Caco-2 (cell line): ENCODE data around the gene SLC44A2. TPM values are rescaled to one million over a fixed set of nuclear protein-coding genes. Genes with fewer than 3 reads are reported as not detected.

ENCODE experiments used
- BruUV-seq: library from RNA; stranded (reverse); fragments of 400-500 nt; replicated peaks from 2 replicates; lab custom pipeline; 2021; lab: Mats Ljungman, UMichigan
- CTCF ChIA-PET: fragments of 300-600 bp; sonication (Branson Sonifier 250); formaldehyde crosslinking; loops from one replicate; lab custom pipeline; 2022; ENCODE audit warnings: antibody characterized with exemption; lab: Charles Lee
- POLR2A ChIA-PET: fragments of 300-600 bp; sonication (Branson Sonifier 250); formaldehyde crosslinking; loops from one replicate; lab custom pipeline; 2022; ENCODE audit warnings: antibody characterized with exemption; lab: Charles Lee
- DNase-seq, 2 experiments: peaks; one replicate each; pipeline versions ENCODE4 v3.0.0 to v3.0.0-alpha.2; 2020 to 2022
- H3K27me3 ChIP-seq: replicated peaks from 2 replicates; pipeline ENCODE4 v1.6.0; 2011; ENCODE audit warnings: low read length; ENCODE audit not compliant: control insufficient read depth, insufficient read depth
- H3K36me3 ChIP-seq: 2 replicates; pipeline ENCODE4 v1.5.1; 2011; ENCODE audit warnings: low read length; ENCODE audit not compliant: control insufficient read depth, insufficient read depth
- H3K4me1 ChIP-seq: fragments of 250-450 bp; sonication (Bioruptor Pico); 2 replicates; pipeline ENCODE4 v1.5.1; 2020; ENCODE audit warnings: mild to moderate bottlenecking
- H3K4me3 ChIP-seq: 2 replicates; pipeline ENCODE4 v1.5.1; 2011; ENCODE audit warnings: low read depth, mild to moderate bottlenecking, control low read depth, low read length
- H3K9me3 ChIP-seq: fragments of 250-450 bp; sonication (Bioruptor Pico); 2 replicates; pipeline ENCODE4 v1.5.1; 2020; ENCODE audit warnings: mild to moderate bottlenecking, moderate library complexity
- H3K27ac Mint-ChIP-seq: one replicate; pipeline ENCODE4 v1.8.0; 2022; ENCODE audit warnings: mixed read lengths; ENCODE audit not compliant: unreplicated experiment
- H3K27me3 Mint-ChIP-seq: one replicate; pipeline ENCODE4 v1.8.0; 2022; ENCODE audit warnings: mixed read lengths; ENCODE audit not compliant: insufficient read depth, unreplicated experiment
- H3K36me3 Mint-ChIP-seq: one replicate; pipeline ENCODE4 v1.8.0; 2022; ENCODE audit warnings: mild to moderate bottlenecking, mixed read lengths; ENCODE audit not compliant: insufficient read depth, unreplicated experiment
- H3K4me1 Mint-ChIP-seq: one replicate; pipeline ENCODE4 v1.8.0; 2022; ENCODE audit warnings: low read depth, mixed read lengths; ENCODE audit not compliant: unreplicated experiment
- H3K4me3 Mint-ChIP-seq: one replicate; pipeline ENCODE4 v1.8.0; 2022; ENCODE audit warnings: mild to moderate bottlenecking, moderate library complexity, mixed read lengths; ENCODE audit not compliant: unreplicated experiment
- H3K9me3 Mint-ChIP-seq: one replicate; pipeline ENCODE4 v1.8.0; 2022; ENCODE audit warnings: mixed read lengths; ENCODE audit not compliant: unreplicated experiment
- CTCF ChIP-seq, 2 experiments: fragments of 200-600 bp in 1 of 2; IDR thresholded peaks; 1 replicate in 1 of 2; 2 replicates in 1 of 2; pipeline versions ENCODE4 v1.5.1 to v1.8.0; 2011 to 2022; ENCODE audit warnings: antibody characterized with exemption in 1 of 2, control low read depth in 1 of 2, inconsistent platforms in 1 of 2, low read depth in 1 of 2, low read length in 1 of 2, mild to moderate bottlenecking in 1 of 2, moderate library complexity in 1 of 2; ENCODE audit not compliant: insufficient read depth in 1 of 2, severe bottlenecking in 1 of 2, unreplicated experiment in 1 of 2
- intact Hi-C: fragments of 100-400 bp; cut with micrococcal nuclease; formaldehyde crosslinking; loops from one replicate; pipeline ENCODE4 v1.10.0; 2022; ENCODE audit not compliant: unreplicated experiment
- total RNA-seq: library from RNA; stranded (reverse); gene quantifications from 2 replicates; pipeline ENCODE4 v1.2.3, GENCODE V29; 2022

The SLC44A2 gene
- total RNA-seq, 1 experiment from 2014 or later, result 119 TPM

- no peaks in the 10 kb centered on the region for H3K9me3 ChIP-seq
- Mint-ChIP-seq H3K4me3 (no peak overlapping the region), H3K27ac (no peak overlapping the region), H3K4me1 (peaks cover 11% of the 10 kb centered on the region), H3K9me3 (no peaks in the 10 kb centered on the region), H3K36me3 (no peaks in the 10 kb centered on the region), H3K27me3 (peaks cover 3% of the 10 kb centered on the region)
- no TSS peak for BruUV-seq
- no peaks in the 10 kb centered on the region for H3K36me3 ChIP-seq
- ChIA-PET CTCF (no interaction called here), POLR2A (interaction anchor here (0.5 to 1.0 kb wide), 2 partner anchors 12 to 21 kb away, joined by 3 to 9 read pairs; partner anchors contain the start of gene SLC44A2)
- no peak overlapping the region for H3K4me3 ChIP-seq
- intact Hi-C loops, result no loop called here
- DNase-seq, result no peak
- no peaks in the 10 kb centered on the region for H3K4me1 ChIP-seq
- H3K27me3 ChIP-seq, result no peaks in the 10 kb centered on the region
- no peak for TF ChIP-seq CTCF (IDR thresholded peaks at IDR 0.05; ENCODE audit: insufficient read depth in 1 of 2, low read depth in 1 of 2, low read length in 1 of 2, severe bottlenecking in 1 of 2, unreplicated experiment in 1 of 2)
Measured at GRCh38 chr19:10603873-10604459, 21.4 kb upstream of the SLC44A2 start.

GRCh38 chr19:10604460-10604980 lies 20.8 kb upstream of the SLC44A2 start:
- no peaks in the 10 kb centered on the region for H3K36me3 Mint-ChIP-seq
- ChIA-PET CTCF (no interaction called here), POLR2A (interaction anchor here (0.5 to 1.0 kb wide), 2 partner anchors 12 to 21 kb away, joined by 3 to 9 read pairs; partner anchors contain the start of gene SLC44A2)
- Histone ChIP-seq H3K36me3 (no peaks in the 10 kb centered on the region), H3K27me3 (no peaks in the 10 kb centered on the region), H3K4me3 (no peak overlapping the region), H3K9me3 (no peaks in the 10 kb centered on the region), H3K4me1 (no peaks in the 10 kb centered on the region)
- H3K4me3 Mint-ChIP-seq, result no peak overlapping the region
- TF ChIP-seq CTCF (IDR thresholded peaks at IDR 0.05; ENCODE audit: insufficient read depth in 1 of 2, low read depth in 1 of 2, low read length in 1 of 2, severe bottlenecking in 1 of 2, unreplicated experiment in 1 of 2), result no peak
- H3K9me3 Mint-ChIP-seq, result no peaks in the 10 kb centered on the region
- H3K27me3 Mint-ChIP-seq, result peaks cover 3% of the 10 kb centered on the region
- DNase-seq, result no peak
- intact Hi-C loops, result no loop called here
- peaks cover 11% of the 10 kb centered on the region for H3K4me1 Mint-ChIP-seq
- H3K27ac Mint-ChIP-seq, result no peak overlapping the region
- BruUV-seq, result no TSS peak

DNA sequence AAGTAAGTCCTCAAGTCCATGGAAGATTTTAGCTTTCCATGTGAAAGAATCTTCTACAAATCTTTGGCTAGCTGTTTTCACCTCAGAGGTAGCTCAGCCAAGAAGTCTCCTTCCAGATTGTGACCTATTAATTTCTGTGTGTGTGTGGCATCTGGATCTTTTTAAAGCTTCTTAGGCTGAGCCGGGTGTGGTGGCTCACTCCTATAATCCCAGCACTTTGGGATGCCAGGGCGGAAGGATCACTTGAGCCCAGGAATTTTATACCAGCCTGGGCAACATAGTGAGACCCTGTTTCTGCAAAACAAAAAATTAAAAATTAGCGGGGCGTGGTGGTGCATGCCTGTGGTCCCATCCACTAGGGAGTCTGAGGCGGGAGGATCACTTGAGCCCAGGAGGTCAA lies 13.4 kb upstream of the SLC44A2 start:
- POLR2A ChIA-PET, result no interaction called here
- no peaks in the 10 kb centered on the region for H3K27me3 ChIP-seq
- BruUV-seq, result no TSS peak
- Mint-ChIP-seq H3K9me3 (no peaks in the 10 kb centered on the region), H3K4me3 (no peak overlapping the region), H3K4me1 (no peaks in the 10 kb centered on the region), H3K36me3 (peaks cover 5% of the 10 kb centered on the region), H3K27me3 (no peaks in the 10 kb centered on the region), H3K27ac (no peak overlapping the region)
- intact Hi-C loops, result no loop called here
- no peaks in the 10 kb centered on the region for H3K9me3 ChIP-seq
- H3K4me3 ChIP-seq, result no peak overlapping the region
- TF ChIP-seq CTCF (IDR thresholded peaks at IDR 0.05; ENCODE audit: insufficient read depth in 1 of 2, low read depth in 1 of 2, low read length in 1 of 2, severe bottlenecking in 1 of 2, unreplicated experiment in 1 of 2), result no peak
- CTCF ChIA-PET, result no interaction called here
- H3K4me1 ChIP-seq, result peaks cover 1% of the 10 kb centered on the region
- no peak for DNase-seq
- no peaks in the 10 kb centered on the region for H3K36me3 ChIP-seq
